Left renal cortex interstitium (tissue), 4 donors: ENCODE data around the gene TEKTIP1. TPM values are rescaled to one million over a fixed set of nuclear protein-coding genes. Genes with fewer than 3 reads are reported as not detected.
"Not testable (repeated sequence)": the region's sequence is repeated elsewhere in the genome, so short reads cannot be mapped to it uniquely, and the experiment has no call there.

Experiments
- DNase-seq, 4 donors: peaks; one replicate each; pipeline ENCODE4 v3.0.0-alpha.2; 2013; ENCODE audit warnings: low read depth in 4 of 4, low spot score in 2 of 4, missing footprints in 1 of 4
- polyA plus RNA-seq, 4 donors: library from polyadenylated mRNA; unstranded; fragments of 120-200 nt; gene quantifications; one replicate each; pipeline ENCODE4 v1.2.1, GENCODE V29; 2013; ENCODE audit not compliant: insufficient read length in 4 of 4

Gene TEKTIP1
- polyA plus RNA-seq, 4 donors: 3.1 to 9.0 (median 7.0) TPM

DNA sequence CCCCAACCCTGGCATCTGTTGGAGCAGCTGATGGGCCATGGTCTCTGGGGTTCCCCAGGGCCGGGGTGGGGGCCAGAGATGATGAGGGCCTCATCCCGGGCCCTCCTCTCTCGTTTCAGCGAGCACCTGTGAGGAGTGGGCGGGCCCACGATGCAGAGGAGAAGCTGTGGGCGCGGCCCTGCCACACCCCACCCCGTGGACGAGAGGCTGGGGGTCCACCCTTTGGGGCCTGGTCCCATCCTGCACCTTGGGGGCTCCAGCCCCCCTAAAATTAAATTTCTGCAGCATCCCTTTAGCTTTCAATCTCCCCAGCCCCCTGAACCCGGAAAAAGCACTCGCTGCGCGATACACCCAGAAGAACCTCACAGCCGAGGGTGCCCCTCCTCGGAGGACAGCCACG lies 39.4 kb downstream of the TEKTIP1 start:
- no peak for DNase-seq

DNA sequence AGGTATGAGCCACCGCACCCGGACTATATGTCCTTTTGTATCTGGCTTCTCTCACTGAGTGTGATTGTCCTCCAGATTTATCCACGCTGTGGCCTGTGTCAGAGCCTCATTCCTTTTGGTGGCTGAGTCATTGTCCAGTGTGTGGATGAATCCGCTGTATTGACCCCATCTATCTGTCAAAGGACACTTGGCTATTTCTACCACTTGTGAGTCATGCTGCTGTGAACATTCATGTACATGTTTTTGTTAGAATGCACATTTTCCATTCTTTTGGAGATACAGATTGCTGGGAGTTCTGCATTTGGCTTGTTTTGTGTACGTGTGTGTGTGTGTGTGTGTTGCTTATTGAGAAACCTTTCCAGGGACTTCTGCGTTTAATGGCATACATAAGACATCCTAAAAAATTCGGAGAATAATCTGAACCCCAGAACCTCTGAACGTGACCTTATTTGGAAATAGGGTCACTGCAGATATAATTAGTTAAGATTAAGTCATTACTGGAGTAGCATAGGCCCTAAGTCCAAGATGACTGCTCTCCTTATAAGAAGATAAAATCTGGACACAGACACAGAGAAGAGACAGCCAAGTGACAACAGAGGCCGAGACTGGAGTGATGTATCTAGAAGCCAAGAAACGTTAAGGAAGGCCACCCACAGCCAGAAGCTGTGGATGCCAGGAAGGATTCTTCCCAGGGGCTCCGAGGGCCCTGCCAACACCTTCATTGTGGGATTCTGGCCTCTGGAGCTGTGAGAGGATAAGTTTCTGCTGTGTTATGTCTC lies 41.4 kb downstream of the TEKTIP1 start:
- no peak for DNase-seq

GRCh38 chr19:3581792-3582191 lies 42.8 kb downstream of the TEKTIP1 start:
- not testable (repeated sequence) for DNase-seq

DNA sequence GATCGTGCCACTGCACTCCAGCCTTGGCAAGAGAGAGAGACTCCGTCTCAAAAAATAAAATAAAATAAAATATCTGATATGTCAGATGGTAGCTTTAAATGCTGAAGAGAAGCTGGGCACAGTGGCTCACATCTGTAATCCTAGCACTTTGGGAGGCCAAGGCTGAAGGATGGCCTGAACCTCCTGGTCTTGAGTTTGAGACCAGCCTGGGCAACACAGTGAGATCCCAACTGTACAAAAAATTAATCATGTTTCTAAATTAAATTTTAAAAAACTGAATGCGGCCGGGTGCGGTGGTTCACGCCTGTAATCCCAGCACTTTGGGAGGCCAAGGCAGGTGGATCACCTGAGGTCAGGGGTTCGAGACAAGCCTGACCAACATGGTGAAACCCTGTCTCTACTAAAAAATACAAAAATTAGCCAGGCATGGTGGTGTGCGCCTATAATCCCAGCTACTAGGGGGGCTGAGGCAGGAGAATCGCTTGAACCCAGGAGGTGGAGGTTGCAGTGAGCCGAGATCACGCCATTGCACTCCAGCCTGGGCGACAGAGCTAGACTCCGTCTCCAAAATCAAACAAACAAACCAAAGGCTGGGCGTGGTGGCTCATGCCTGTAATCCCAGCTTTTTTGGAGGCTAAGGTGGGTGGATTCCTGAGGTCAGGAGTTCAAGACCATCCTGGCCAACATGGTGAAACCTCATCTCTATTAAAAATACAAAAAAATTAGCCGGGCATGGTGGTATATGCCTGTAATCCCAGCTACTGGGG lies 45.2 kb downstream of the TEKTIP1 start:
- DNase-seq: not testable (repeated sequence)

GRCh38 chr19:3585301-3586126 lies 46.5 kb downstream of the TEKTIP1 start, which contains the start of gene GIPC3:
TSS of gene GIPC3 (plus strand) at chr19:3585478. CDS start at chr19:3585598, 120 bp downstream.
- no peak for DNase-seq

DNA sequence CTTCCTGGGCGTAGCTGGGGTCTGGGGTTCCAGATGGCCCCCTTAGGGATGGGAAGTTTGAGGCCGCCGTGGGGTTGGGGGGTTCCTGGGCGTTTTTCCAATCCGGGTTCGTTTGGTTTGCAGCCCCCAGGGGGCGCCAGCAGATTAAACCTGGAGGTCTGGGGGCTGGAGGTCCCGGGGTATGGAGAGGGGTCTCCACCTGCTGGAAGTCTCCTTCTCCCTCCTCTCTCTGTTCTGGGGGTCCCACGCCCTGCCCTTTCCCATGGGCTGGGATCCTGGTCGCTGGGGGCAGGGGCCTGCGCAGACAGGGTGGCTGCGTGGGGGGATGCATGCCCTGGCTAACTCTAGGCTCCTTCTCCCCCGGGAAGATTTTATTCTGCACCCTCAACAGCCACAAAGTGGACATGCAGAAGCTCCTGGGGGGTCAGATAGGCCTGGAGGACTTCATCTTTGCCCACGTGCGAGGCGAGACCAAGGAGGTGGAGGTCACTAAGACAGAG lies 47.2 kb downstream of the TEKTIP1 start:
- DNase-seq: no peak

- DNase-seq: no peak
These were observed 47.9 kb downstream of the TEKTIP1 start for GRCh38 chr19:3586707-3587346.

DNA sequence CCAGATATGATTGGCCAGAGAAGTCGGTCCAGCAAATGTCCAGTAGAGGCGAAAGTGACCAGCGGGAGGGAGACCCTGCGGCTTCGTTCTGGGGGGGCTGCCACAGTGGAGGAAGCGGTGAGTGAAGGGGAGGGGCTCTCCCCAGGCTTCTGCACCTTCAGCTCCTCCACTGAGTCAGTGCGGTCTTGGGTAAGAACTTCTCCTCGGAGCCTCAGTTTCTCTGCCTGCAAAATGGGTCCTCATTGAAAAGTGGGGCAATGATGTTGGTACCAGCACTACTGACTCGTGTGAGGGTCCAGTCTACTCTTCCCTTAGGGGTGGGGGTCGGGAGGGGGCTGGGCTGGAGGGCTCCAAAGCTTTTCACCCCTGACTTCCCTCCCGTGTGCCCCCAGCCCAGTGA lies 50.5 kb downstream of the TEKTIP1 start:
- no peak for DNase-seq

GRCh38 chr19:3589949-3590348 lies 51.0 kb downstream of the TEKTIP1 start:
- DNase-seq: no peak

DNA sequence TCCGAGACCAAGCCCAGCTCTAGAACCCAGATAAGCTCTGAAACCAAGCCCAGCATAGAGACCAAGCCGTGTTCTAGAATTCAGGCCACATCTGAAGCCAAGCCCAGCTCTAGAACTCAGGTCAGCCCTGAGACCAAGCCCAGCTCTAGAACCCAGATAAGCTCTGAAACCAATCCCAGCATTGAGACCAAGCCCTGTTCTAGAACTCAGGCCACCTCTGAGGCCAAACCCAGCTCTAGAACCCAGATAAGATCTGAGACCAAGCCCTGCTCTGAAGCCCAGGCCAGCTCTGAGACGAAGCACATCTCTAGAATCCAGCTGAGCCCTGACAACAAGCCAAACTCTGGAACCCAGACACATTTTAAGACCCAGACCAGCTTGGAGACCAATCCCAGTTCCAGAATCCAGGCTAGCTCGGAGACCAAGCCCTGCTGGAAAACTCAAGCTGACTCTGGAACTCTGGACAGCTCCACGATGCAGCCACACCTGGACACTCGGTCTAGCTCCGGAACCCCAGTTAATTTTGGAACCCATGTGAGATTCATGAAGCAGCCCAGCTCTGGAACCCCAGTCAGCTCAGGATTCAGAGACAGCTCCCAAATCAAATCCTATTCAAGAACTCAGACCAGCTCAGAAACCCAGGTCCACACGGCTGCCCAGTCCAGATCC lies 52.2 kb downstream of the TEKTIP1 start:
- DNase-seq: no peak

- no peak for DNase-seq
These were observed 53.1 kb downstream of the TEKTIP1 start for GRCh38 chr19:3591876-3592613.

DNA sequence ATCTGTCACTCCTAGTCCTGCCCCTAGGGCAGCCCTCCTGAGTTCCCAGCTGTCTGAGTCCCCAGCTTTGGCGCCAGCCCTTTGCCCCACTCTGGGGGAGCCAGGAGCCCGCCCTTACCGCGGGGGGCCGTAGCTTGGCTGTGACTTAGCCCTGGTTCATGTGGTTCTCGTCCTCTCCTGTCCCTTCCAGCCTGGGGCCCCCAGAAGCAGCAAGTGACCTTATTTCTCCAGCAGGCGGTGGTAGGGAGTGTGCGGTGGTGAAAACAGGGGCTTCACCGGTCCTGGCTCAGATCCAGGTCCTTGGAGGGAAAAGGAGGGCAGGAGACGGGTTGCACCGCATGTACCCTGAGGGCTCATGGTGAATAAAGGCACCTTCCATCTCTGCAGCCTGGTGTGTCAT lies 54.2 kb downstream of the TEKTIP1 start:
- no peak for DNase-seq

Other genes starting within 250 kb of the TEKTIP1 start
- gene NFIC, start 172.6 kb upstream of the TEKTIP1 start, polyA plus RNA-seq: 10 to 100 TPM; 18.7 to 37.9 (median 26.0) TPM
- gene SMIM24, start 58.6 kb upstream of the TEKTIP1 start, polyA plus RNA-seq: 100 to 1,000 TPM; 454 to 598 (median 485) TPM
- gene SMIM44, start 55.7 kb upstream of the TEKTIP1 start, polyA plus RNA-seq: under 1 TPM in 2 of 4 donors, not detected in 2; 0.28 to 0.95 TPM
- gene DOHH, start 38.5 kb upstream of the TEKTIP1 start, polyA plus RNA-seq: 10 to 100 TPM in 2 of 4 donors, 1 to 10 TPM in 2; 6.2 to 11.6 (median 10.1) TPM
- 10 to 100 TPM; 45.1 to 72.5 (median 59.0) TPM for gene FZR1, start 32.9 kb upstream of the TEKTIP1 start, polyA plus RNA-seq
- gene MFSD12, start 18.4 kb downstream of the TEKTIP1 start, polyA plus RNA-seq: 10 to 100 TPM; 44.5 to 76.8 (median 61.8) TPM
- 100 to 1,000 TPM in 1 of 4 donors, 10 to 100 TPM in 3; 67.9 to 111 (median 91.2) TPM for gene HMG20B, start 33.8 kb downstream of the TEKTIP1 start, polyA plus RNA-seq
- gene GIPC3, start 46.3 kb downstream of the TEKTIP1 start, polyA plus RNA-seq: 1 to 10 TPM; 2.3 to 3.3 (median 2.8) TPM
- 1 to 10 TPM; 2.3 to 3.8 (median 3.1) TPM for gene TBXA2R, start 67.7 kb downstream of the TEKTIP1 start, polyA plus RNA-seq
- gene CACTIN, start 87.6 kb downstream of the TEKTIP1 start, polyA plus RNA-seq: 10 to 100 TPM; 18.6 to 35.0 (median 29.3) TPM
- gene PIP5K1C, start 161.3 kb downstream of the TEKTIP1 start, polyA plus RNA-seq: 10 to 100 TPM; 18.3 to 37.0 (median 28.8) TPM
- 10 to 100 TPM in 3 of 4 donors, 1 to 10 TPM in 1; 8.6 to 16.0 (median 11.3) TPM for gene TJP3, start 169.2 kb downstream of the TEKTIP1 start, polyA plus RNA-seq
- 10 to 100 TPM; 12.8 to 25.4 (median 19.9) TPM for gene APBA3, start 222.5 kb downstream of the TEKTIP1 start, polyA plus RNA-seq
- gene MRPL54, start 223.5 kb downstream of the TEKTIP1 start, polyA plus RNA-seq: 10 to 100 TPM; 30.6 to 58.9 (median 37.0) TPM
- gene RAX2, start 233.1 kb downstream of the TEKTIP1 start, polyA plus RNA-seq: under 1 TPM in 1 of 4 donors, not detected in 3; 0.06 TPM
- gene MATK, start 247.2 kb downstream of the TEKTIP1 start, polyA plus RNA-seq: 1 to 10 TPM in 3 of 4 donors, under 1 TPM in 1; 0.96 to 2.1 (median 1.8) TPM